ENCODE measurements around the gene ZDHHC21. TPM values are rescaled to one million over a fixed set of nuclear protein-coding genes. Genes with fewer than 3 reads are reported as not detected.
A peak's percentile ranks its signal among the peaks of the same experiment; 100 is the strongest.

The ZDHHC21 gene
- total RNA-seq, 1 donor from 2014 or later, result 22.5 TPM

GRCh38 chr9:14565352-14566016 is 127.7 kb downstream of the ZDHHC21 start:
- no peak overlapping the region for H3K4me3 Mint-ChIP-seq
- no peaks in the 10 kb centered on the region for H3K9me3 ChIP-seq (ENCODE audit: low read depth)

GRCh38 chr9:14563902-14564624 is 129.2 kb downstream of the ZDHHC21 start:
- no peaks in the 10 kb centered on the region for H3K9me3 ChIP-seq (ENCODE audit: low read depth)
- H3K27ac ChIP-seq, result no peak overlapping the region
- no peak overlapping the region for H3K4me2 ChIP-seq
- peak; percentile 26 for DNase-seq (ENCODE audit: low spot score)
- H3K4me1 Mint-ChIP-seq, result peaks cover 14% of the 10 kb centered on the region
- H3K4me3 ChIP-seq, result no peak overlapping the region
- peaks cover 14% of the 10 kb centered on the region for H3K4me1 ChIP-seq
- no peak overlapping the region for H2AFZ ChIP-seq (replicated peaks)
- no peaks in the 10 kb centered on the region for H3K36me3 ChIP-seq
- no peak overlapping the region for H3K4me3 Mint-ChIP-seq
- H3F3A ChIP-seq (ENCODE audit: low read depth), result peaks cover 11% of the 10 kb centered on the region
- no peaks in the 10 kb centered on the region for H3K9me3 Mint-ChIP-seq
- no peak overlapping the region for H3K9ac ChIP-seq
- no peaks in the 10 kb centered on the region for H3K27me3 ChIP-seq
- TF ChIP-seq EZH2 (IDR thresholded peaks at IDR 0.05), result no peak
- TF ChIP-seq CTCF (IDR thresholded peaks at IDR 0.05), result no peak
- TF ChIP-seq EZH2phosphoT487 (IDR thresholded peaks at IDR 0.05), result no peak
- no peaks in the 10 kb centered on the region for H4K20me1 ChIP-seq (ENCODE audit: low read depth)
- no peaks in the 10 kb centered on the region for H3K27me3 Mint-ChIP-seq (ENCODE audit: insufficient read depth, low read depth)
- H3K27ac Mint-ChIP-seq, result no peak overlapping the region
- H3K79me2 ChIP-seq (ENCODE audit: low read depth), result no peaks in the 10 kb centered on the region
- H3K36me3 Mint-ChIP-seq, result no peaks in the 10 kb centered on the region

More at GRCh38 chr9:14565352-14566016, 127.7 kb downstream of the ZDHHC21 start:
- H3K27ac Mint-ChIP-seq, result no peak overlapping the region
- H3K4me1 ChIP-seq, result peaks cover 14% of the 10 kb centered on the region
- no peaks in the 10 kb centered on the region for H3K27me3 Mint-ChIP-seq (ENCODE audit: insufficient read depth, low read depth)
- H3K79me2 ChIP-seq (ENCODE audit: low read depth), result no peaks in the 10 kb centered on the region
- H4K20me1 ChIP-seq (ENCODE audit: low read depth), result no peaks in the 10 kb centered on the region
- no peak overlapping the region for H3K4me3 ChIP-seq
- no peaks in the 10 kb centered on the region for H3K36me3 ChIP-seq
- H3K4me1 Mint-ChIP-seq, result peaks cover 14% of the 10 kb centered on the region
- H3K9me3 Mint-ChIP-seq, result peaks cover 2% of the 10 kb centered on the region
- no peak for DNase-seq (ENCODE audit: low spot score)
- peaks cover 11% of the 10 kb centered on the region for H3F3A ChIP-seq (ENCODE audit: low read depth)
- no peaks in the 10 kb centered on the region for H3K36me3 Mint-ChIP-seq
- H2AFZ ChIP-seq (replicated peaks), result no peak overlapping the region
- no peak for TF ChIP-seq EZH2 (IDR thresholded peaks at IDR 0.05)
- TF ChIP-seq EZH2phosphoT487 (IDR thresholded peaks at IDR 0.05), result no peak
- no peak for TF ChIP-seq CTCF (IDR thresholded peaks at IDR 0.05)
- no peaks in the 10 kb centered on the region for H3K27me3 ChIP-seq
- H3K4me2 ChIP-seq, result no peak overlapping the region
- H3K9ac ChIP-seq, result no peak overlapping the region
- H3K27ac ChIP-seq, result no peak overlapping the region

- peak; percentile 53 for DNase-seq (ENCODE audit: low spot score)
- H3F3A ChIP-seq (ENCODE audit: low read depth), result peaks cover 11% of the 10 kb centered on the region
- Mint-ChIP-seq H3K4me1 (peaks cover 14% of the 10 kb centered on the region), H3K27ac (no peak overlapping the region), H3K4me3 (no peak overlapping the region), H3K9me3 (no peaks in the 10 kb centered on the region), H3K27me3 (ENCODE audit: insufficient read depth, low read depth) (no peaks in the 10 kb centered on the region), H3K36me3 (no peaks in the 10 kb centered on the region)
- no peaks in the 10 kb centered on the region for H3K9me3 ChIP-seq (ENCODE audit: low read depth)
- H3K27me3 ChIP-seq, result no peaks in the 10 kb centered on the region
- H3K36me3 ChIP-seq, result no peaks in the 10 kb centered on the region
- no peak for TF ChIP-seq EZH2phosphoT487 (IDR thresholded peaks at IDR 0.05)
- TF ChIP-seq EZH2 (IDR thresholded peaks at IDR 0.05), result no peak
- no peak for TF ChIP-seq CTCF (IDR thresholded peaks at IDR 0.05)
- H3K79me2 ChIP-seq (ENCODE audit: low read depth), result no peaks in the 10 kb centered on the region
- peak overlapping the region; percentile 57 for H3K4me2 ChIP-seq
- no peak overlapping the region for H3K4me3 ChIP-seq
- no peak overlapping the region for H3K27ac ChIP-seq
- peaks cover 14% of the 10 kb centered on the region for H3K4me1 ChIP-seq
- H4K20me1 ChIP-seq (ENCODE audit: low read depth), result no peaks in the 10 kb centered on the region
- H3K9ac ChIP-seq, result no peak overlapping the region
- peak overlapping the region; percentile 94 for H2AFZ ChIP-seq (replicated peaks)
These were observed 131.3 kb downstream of the ZDHHC21 start for GRCh38 chr9:14561929-14562405.

Other genes starting within 250 kb of the ZDHHC21 start
- gene CER1, start 29.3 kb upstream of the ZDHHC21 start, total RNA-seq (ENCODE audit: low replicate concordance), result 0.11 TPM in 1 of 2 replicates, not detected in the other
- 1.1 and 1.2 TPM in 2 replicates for gene FREM1, start 217.0 kb upstream of the ZDHHC21 start, total RNA-seq (ENCODE audit: low replicate concordance)